ENCODE data around the gene PDE6D. TPM values are rescaled to one million over a fixed set of nuclear protein-coding genes. Genes with fewer than 3 reads are reported as not detected.

PDE6D gene
- total and polyA plus RNA-seq, 7 experiments from 2014 or later, result 14.3 to 55.3 (median 27.0) TPM

- ChIA-PET CTCF (interaction anchor here (0.6 to 21.3 kb wide), 4 partner anchors 15 to 210 kb away, joined by 4 to 475 read pairs (median 10); no protein-coding TSS in a partner anchor), POLR2A (interaction anchor here (1.1 to 11.6 kb wide), 2 partner anchors 17 to 23 kb away, joined by 4 to 80 read pairs; partner anchors contain the start of gene PTMA)
- Mint-ChIP-seq H3K9me3 (no peaks in the 10 kb centered on the region), H3K27ac (no peak overlapping the region), H3K4me3 (no peak overlapping the region), H3K4me1 (peaks cover 0 to 7% (median 5%) of the 10 kb centered on the region in 7 donors), H3K27me3 (no peaks in the 10 kb centered on the region), H3K36me3 (no peaks in the 10 kb centered on the region)
- Histone ChIP-seq H3K27me3 (ENCODE audit: control insufficient read depth in 2 of 2, insufficient read depth in 2 of 2, low read length in 2 of 2) (no peaks in the 10 kb centered on the region), H3K4me1 (ENCODE audit: control insufficient read depth in 2 of 2, insufficient read depth in 2 of 2, low read length in 2 of 2) (no peaks in the 10 kb centered on the region), H3K36me3 (ENCODE audit: control insufficient read depth in 2 of 3, insufficient read depth in 3 of 3, low read length in 3 of 3) (no peaks in the 10 kb centered on the region), H3K9me3 (ENCODE audit: control insufficient read depth in 2 of 3, low read length in 3 of 3) (no peaks in the 10 kb centered on the region), H3K4me3 (ENCODE audit: low read length) (no peak overlapping the region), H3K27ac (ENCODE audit: low read depth, low read length) (no peak overlapping the region)
- ATAC-seq (no peak), DNase-seq (no peak)
- intact Hi-C loops (cut with micrococcal nuclease), result no loop called here
Observed at GRCh38 chr2:231691251-231691772, 89.8 kb downstream of the PDE6D start.

DNA sequence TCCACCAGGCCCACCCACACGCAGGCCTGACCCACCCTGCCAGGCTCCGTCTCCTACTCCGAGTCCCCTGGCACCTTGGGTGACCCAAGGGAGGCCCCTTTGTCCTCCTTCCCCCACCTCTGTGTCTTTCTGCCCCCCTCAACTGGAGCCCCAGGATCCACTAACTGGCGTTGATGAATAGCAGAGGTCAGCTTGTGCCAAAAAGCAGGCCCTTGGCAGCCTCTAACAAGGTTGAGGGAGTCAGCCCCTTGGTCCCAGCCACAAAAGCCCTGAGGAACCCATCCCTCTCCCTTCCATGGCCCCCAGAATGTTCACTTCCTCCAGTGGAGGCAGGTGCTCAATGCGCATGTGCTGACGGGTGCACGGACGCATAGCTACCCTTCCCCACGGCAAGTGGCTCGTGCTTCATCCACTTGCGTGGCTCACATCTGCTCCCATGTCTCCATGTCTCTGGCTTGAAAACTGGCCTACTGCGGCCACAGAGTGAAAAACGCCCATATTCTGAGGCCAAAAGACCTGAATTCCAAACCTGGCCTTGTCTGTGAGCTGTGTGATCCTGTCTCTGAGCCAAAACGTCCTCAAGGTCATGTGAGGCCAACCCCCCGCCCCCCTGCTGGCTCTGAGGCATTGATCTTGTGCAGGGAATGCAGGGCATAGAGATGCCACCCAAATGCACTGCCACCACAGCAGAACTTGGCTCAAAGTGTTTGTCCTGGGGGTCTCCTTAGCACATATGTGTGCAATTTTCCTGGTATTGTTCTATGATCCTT is 91.8 kb downstream of the PDE6D start:
- Histone ChIP-seq H3K4me1 (ENCODE audit: control insufficient read depth in 2 of 2, insufficient read depth in 2 of 2, low read length in 2 of 2) (no peaks in the 10 kb centered on the region), H3K36me3 (ENCODE audit: control insufficient read depth in 2 of 3, insufficient read depth in 3 of 3, low read length in 3 of 3) (no peaks in the 10 kb centered on the region), H3K4me3 (ENCODE audit: low read length) (no peak overlapping the region), H3K27ac (ENCODE audit: low read depth, low read length) (no peak overlapping the region), H3K27me3 (ENCODE audit: control insufficient read depth in 2 of 2, insufficient read depth in 2 of 2, low read length in 2 of 2) (no peaks in the 10 kb centered on the region), H3K9me3 (ENCODE audit: control insufficient read depth in 2 of 3, low read length in 3 of 3) (no peaks in the 10 kb centered on the region)
- Mint-ChIP-seq H3K36me3 (no peaks in the 10 kb centered on the region), H3K4me1 (peaks cover 0 to 7% (median 5%) of the 10 kb centered on the region in 7 donors), H3K4me3 (no peak overlapping the region), H3K9me3 (no peaks in the 10 kb centered on the region), H3K27ac (no peak overlapping the region), H3K27me3 (peaks cover 0 to 2% (median 0%) of the 10 kb centered on the region in 5 donors)
- DNase-seq (no peak), ATAC-seq (no peak)
- CTCF ChIA-PET, result interaction anchor here (1.0 to 21.3 kb wide), 4 partner anchors 13 to 90 kb away, joined by 3 to 475 read pairs (median 25); no protein-coding TSS in a partner anchor
- POLR2A ChIA-PET, result interaction anchor here (0.6 to 11.6 kb wide), 4 partner anchors 18 to 764 kb away, joined by 3 to 80 read pairs (median 6); no protein-coding TSS in a partner anchor
- intact Hi-C loops (cut with micrococcal nuclease), result no loop called here

DNA sequence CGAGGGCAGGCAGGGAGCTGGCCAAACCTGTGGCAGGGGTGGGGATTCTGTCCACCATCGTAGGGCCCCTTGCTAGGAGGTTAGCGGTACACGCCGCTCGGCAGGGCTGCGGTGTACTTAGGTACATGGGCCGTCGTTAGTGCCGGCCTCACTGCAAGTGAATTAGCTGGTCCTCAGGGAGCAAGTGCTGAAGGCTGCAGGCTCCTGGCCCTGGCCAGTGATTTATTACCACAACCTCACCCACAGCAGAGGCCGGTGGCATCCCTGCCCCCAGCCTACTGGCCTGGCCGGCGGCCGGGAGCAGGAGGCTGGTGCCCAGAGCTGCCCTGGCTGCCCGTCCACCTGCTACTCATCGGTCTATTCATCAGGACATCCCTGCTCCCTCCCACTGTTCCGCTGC is 92.4 kb downstream of the PDE6D start:
- Histone ChIP-seq H3K4me3 (ENCODE audit: low read length) (no peak overlapping the region), H3K36me3 (ENCODE audit: control insufficient read depth in 2 of 3, insufficient read depth in 3 of 3, low read length in 3 of 3) (no peaks in the 10 kb centered on the region), H3K9me3 (ENCODE audit: control insufficient read depth in 2 of 3, low read length in 3 of 3) (no peaks in the 10 kb centered on the region), H3K27ac (ENCODE audit: low read depth, low read length) (no peak overlapping the region), H3K4me1 (ENCODE audit: control insufficient read depth in 2 of 2, insufficient read depth in 2 of 2, low read length in 2 of 2) (no peaks in the 10 kb centered on the region), H3K27me3 (ENCODE audit: control insufficient read depth in 2 of 2, insufficient read depth in 2 of 2, low read length in 2 of 2) (no peaks in the 10 kb centered on the region)
- no peak for ATAC-seq
- intact Hi-C loops (cut with micrococcal nuclease), result no loop called here
- Mint-ChIP-seq H3K27me3 (peaks cover 0 to 4% (median 2%) of the 10 kb centered on the region in 5 donors), H3K9me3 (no peaks in the 10 kb centered on the region), H3K36me3 (no peaks in the 10 kb centered on the region), H3K27ac (no peak overlapping the region), H3K4me1 (peaks cover 0 to 7% (median 5%) of the 10 kb centered on the region in 7 donors), H3K4me3 (no peak overlapping the region)
- ChIA-PET CTCF (interaction anchor here (1.4 to 21.3 kb wide), 3 partner anchors 12 to 28 kb away, joined by 5 to 475 read pairs (median 45); no protein-coding TSS in a partner anchor), POLR2A (interaction anchor here (0.9 to 11.6 kb wide), 4 partner anchors 18 to 75 kb away, joined by 3 to 80 read pairs (median 5); partner anchors contain the start of gene PTMA)
- no peak for DNase-seq

DNA sequence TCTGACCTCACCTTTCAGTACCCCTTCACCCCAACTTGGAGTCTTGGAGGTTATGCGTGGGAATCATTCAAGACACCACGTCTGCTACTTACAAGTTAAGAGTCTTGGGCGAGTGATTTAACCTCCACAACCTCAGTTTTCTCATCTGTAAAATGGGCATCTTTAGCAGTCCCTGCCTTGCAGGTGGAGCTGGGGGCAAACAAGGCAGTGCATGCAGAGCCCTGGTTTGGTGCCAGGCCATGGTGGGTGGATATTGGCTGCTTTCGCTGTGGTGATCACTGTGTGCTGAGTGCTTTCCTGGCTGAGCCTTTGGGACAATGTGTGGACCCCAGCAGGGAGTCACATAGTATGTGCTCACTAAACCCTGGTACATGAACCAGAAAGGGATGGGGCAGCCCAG is 93.1 kb downstream of the PDE6D start:
- H3K4me3 Mint-ChIP-seq, result no peak overlapping the region
- H3K27me3 ChIP-seq (ENCODE audit: control insufficient read depth in 2 of 2, insufficient read depth in 2 of 2, low read length in 2 of 2), result no peaks in the 10 kb centered on the region
- H3K27ac ChIP-seq (ENCODE audit: low read depth, low read length), result no peak overlapping the region
- H3K27ac Mint-ChIP-seq, result no peak overlapping the region
- no peak for ATAC-seq
- no peak for DNase-seq
- ChIA-PET POLR2A (interaction anchor here (0.9 to 11.6 kb wide), 4 partner anchors 19 to 75 kb away, joined by 3 to 80 read pairs (median 5); partner anchors contain the start of gene PTMA), CTCF (interaction anchor here (1.5 to 21.3 kb wide), 4 partner anchors 12 to 77 kb away, joined by 3 to 475 read pairs (median 25); no protein-coding TSS in a partner anchor)
- H3K9me3 ChIP-seq (ENCODE audit: control insufficient read depth in 2 of 3, low read length in 3 of 3), result no peaks in the 10 kb centered on the region
- intact Hi-C loops (cut with micrococcal nuclease), result loop anchor here (1.0 to 2.0 kb wide), 4 partner anchors 11 to 27 kb away; no protein-coding TSS in a partner anchor
- no peaks in the 10 kb centered on the region for H3K36me3 ChIP-seq (ENCODE audit: control insufficient read depth in 2 of 3, insufficient read depth in 3 of 3, low read length in 3 of 3)
- H3K27me3 Mint-ChIP-seq, result peaks cover 0 to 7% (median 2%) of the 10 kb centered on the region in 5 donors
- H3K4me3 ChIP-seq (ENCODE audit: low read length), result no peak overlapping the region
- peaks cover 0 to 7% (median 5%) of the 10 kb centered on the region in 7 donors for H3K4me1 Mint-ChIP-seq
- no peaks in the 10 kb centered on the region for H3K9me3 Mint-ChIP-seq
- H3K36me3 Mint-ChIP-seq, result no peaks in the 10 kb centered on the region
- H3K4me1 ChIP-seq (ENCODE audit: control insufficient read depth in 2 of 2, insufficient read depth in 2 of 2, low read length in 2 of 2), result no peaks in the 10 kb centered on the region

DNA sequence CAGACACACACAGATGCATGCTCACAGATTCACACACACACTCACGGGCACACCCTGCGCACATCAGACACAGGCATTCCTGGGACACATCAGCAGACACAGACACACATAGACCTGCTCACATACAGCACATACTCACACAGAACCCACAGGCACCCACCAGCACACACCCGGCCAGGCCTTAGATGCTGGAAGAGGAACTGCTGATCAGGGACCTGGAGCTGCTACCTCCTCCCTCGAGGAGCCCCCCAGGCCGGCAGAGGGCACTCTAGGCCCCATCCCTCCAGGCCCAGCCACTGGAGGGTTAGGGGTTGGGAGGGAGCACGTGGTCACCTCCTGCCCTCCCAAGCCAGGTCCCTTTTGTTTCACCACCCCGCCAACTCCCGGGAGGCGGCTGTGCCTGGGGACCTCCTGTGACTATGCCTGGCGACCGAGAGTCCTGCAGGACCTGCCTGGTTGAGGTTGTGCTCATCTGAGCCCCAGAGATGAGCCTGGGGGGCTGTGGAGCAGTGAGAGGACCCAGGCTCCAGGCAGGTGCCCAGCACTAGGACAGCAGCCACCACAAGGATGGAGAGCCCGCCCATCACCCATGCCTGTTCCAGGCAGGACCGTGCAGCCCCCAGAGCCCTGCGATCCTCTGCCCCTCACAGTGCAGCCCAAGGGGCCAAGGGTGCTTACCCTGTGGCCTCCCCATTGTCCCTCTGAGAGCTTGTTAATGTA is 93.8 kb downstream of the PDE6D start:
- ChIA-PET POLR2A (interaction anchor here (0.7 to 11.6 kb wide), 4 partner anchors 10 to 74 kb away, joined by 3 to 80 read pairs (median 6); no protein-coding TSS in a partner anchor), CTCF (interaction anchor here (0.6 to 21.3 kb wide), 8 partner anchors 11 to 254 kb away, joined by 3 to 475 read pairs (median 4); no protein-coding TSS in a partner anchor)
- Histone ChIP-seq H3K27ac (ENCODE audit: low read depth, low read length) (no peak overlapping the region), H3K4me3 (ENCODE audit: low read length) (no peak overlapping the region), H3K36me3 (ENCODE audit: control insufficient read depth in 2 of 3, insufficient read depth in 3 of 3, low read length in 3 of 3) (no peaks in the 10 kb centered on the region), H3K9me3 (ENCODE audit: control insufficient read depth in 2 of 3, low read length in 3 of 3) (no peaks in the 10 kb centered on the region), H3K27me3 (ENCODE audit: control insufficient read depth in 2 of 2, insufficient read depth in 2 of 2, low read length in 2 of 2) (no peaks in the 10 kb centered on the region), H3K4me1 (ENCODE audit: control insufficient read depth in 2 of 2, insufficient read depth in 2 of 2, low read length in 2 of 2) (no peaks in the 10 kb centered on the region)
- peak overlapping the region in 1 of 9 donors; percentile 8 for H3K27ac Mint-ChIP-seq
- ATAC-seq (peak; percentile 91), DNase-seq (peak; percentile 50 to 70 (median 64))
- intact Hi-C loops (cut with micrococcal nuclease), result loop anchor here (1.0 to 2.0 kb wide), 4 partner anchors 10 to 28 kb away; no protein-coding TSS in a partner anchor
- H3K9me3 Mint-ChIP-seq, result no peaks in the 10 kb centered on the region
- H3K27me3 Mint-ChIP-seq, result peaks cover 5 to 14% (median 8%) of the 10 kb centered on the region in 5 donors
- H3K4me1 Mint-ChIP-seq, result peaks cover 0 to 11% (median 8%) of the 10 kb centered on the region in 7 donors
- peaks cover 0 to 2% (median 0%) of the 10 kb centered on the region in 5 donors for H3K36me3 Mint-ChIP-seq
- no peak overlapping the region for H3K4me3 Mint-ChIP-seq
